ENCODE results near the gene DMKN. TPM values are rescaled to one million over a fixed set of nuclear protein-coding genes. Genes with fewer than 3 reads are reported as not detected.
A peak's percentile ranks its signal among the peaks of the same experiment; 100 is the strongest.

DMKN gene
- total RNA-seq, 1 donor from 2014 or later, result 25.7 TPM

DNA sequence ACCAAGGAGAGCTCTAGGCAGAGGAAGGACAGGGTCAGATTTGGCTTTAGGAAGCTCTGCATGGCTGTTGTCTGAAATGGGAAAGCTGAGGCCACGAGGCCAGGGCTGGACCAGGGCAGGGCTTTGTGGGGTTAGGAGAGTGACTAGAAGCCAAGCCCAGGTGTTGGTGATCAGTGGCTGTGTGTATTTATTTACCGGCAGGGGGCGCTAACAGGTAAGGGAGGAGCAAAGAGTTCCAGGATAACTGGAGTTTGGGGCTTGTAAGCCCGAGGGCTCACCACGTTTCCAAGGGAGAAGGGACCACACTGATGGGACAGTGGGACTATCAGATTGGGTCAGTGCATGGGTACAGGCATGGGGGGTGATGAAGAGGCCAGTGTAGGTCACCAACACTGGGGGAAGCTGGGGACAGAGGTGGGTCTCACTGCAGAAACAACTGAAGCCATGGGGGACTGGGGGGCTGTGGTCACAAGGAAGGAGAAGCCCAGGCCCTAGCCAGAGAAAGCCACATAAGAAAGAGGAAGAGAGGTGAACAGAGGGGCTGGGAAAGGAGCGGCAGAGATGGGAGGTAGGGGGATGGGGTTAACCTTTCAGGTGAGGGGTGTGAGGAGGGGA lies 35.8 kb upstream of the DMKN start:
- peak; percentile 87 for DNase-seq

DNA sequence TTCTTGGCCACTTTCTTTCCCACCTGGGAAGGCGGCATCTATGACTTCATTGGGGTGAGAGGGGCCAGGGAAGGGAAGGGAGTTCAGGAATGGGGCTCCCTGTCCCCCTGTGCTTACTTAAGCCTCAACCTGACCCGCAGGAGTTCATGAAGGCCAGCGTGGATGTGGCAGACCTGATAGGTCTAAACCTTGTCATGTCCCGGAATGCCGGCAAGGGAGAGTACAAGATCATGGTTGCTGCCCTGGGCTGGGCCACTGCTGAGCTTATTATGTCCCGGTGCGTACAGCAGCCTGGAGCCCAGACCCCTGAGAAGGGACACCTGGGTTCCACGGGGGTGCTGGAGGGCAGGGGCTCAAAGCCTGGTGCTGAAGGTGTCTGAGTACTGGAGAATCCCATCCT lies 33.1 kb upstream of the DMKN start:
- no peak for DNase-seq

DNA sequence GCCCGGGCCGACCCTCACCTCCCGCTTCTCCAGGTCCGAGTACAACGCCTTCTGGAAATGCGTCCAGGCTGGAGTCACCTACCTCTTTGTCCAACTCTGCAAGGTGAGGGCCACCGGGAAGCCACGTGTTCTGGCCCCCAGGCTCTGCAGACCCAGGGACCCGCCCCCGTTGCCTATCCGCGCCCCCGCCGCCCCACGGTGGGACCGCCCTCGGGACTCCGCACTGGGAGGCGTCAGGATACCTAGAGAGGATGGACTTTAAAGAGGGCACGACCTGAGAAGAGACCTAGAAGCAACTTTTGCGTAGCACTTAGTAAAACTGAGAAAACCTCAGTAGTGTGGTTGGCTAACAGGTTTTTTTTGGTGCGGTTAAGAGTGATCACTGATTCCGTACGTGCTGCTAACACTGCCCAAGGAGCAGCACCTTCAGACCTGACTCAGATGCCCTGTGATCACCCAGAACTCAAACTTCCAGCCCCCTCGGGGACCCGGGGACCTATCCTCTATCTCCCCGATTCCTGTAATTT lies 32.5 kb upstream of the DMKN start:
- DNase-seq, result peak; percentile 25

DNA sequence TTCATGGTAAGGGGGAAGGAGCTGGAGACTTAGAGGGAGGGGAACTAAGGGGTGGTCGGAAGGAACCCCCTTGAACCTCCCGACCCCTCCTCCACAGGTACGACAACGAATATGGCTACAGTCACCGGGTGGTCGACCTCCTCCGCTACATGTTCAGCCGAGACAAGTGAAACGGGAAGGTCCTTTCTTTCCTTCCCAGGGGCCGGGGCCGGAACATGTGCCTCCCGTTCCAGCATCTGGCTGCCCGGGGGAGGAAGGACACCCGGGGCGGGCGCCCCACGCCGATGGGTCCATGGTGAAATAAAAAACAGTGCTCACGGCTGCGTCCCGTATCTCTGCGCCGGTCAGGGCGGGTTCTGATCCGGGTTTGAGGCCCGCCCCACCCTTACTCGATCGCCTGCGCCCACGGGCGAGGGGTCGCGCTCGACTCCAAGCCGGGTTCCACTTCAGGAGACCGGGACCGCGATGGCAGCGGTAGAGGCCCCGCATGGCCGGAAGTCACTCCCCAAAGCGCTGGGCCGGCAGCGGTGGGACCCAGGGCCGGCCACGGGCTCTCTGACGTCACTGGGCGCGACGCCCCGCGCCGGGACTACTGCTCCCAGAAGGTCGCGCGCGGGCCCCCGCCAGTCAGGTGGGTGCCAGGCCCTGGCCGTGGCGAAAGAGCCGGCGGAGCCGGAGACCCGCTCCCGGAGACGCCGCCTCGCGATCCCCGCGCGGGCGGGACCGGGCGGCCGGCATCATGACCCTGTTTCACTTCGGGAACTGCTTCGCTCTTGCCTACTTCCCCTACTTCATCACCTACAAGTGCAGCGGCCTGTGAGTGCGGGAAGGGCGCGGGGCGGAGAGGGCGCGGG lies 31.8 kb upstream of the DMKN start, which contains the start of gene TMEM147:
Gene TMEM147 (plus strand): TSS at position 626 of the 854 bp plus-strand sequence. CDS start 114 bp downstream, at position 740.
- peak; percentile 94 for DNase-seq

DNA sequence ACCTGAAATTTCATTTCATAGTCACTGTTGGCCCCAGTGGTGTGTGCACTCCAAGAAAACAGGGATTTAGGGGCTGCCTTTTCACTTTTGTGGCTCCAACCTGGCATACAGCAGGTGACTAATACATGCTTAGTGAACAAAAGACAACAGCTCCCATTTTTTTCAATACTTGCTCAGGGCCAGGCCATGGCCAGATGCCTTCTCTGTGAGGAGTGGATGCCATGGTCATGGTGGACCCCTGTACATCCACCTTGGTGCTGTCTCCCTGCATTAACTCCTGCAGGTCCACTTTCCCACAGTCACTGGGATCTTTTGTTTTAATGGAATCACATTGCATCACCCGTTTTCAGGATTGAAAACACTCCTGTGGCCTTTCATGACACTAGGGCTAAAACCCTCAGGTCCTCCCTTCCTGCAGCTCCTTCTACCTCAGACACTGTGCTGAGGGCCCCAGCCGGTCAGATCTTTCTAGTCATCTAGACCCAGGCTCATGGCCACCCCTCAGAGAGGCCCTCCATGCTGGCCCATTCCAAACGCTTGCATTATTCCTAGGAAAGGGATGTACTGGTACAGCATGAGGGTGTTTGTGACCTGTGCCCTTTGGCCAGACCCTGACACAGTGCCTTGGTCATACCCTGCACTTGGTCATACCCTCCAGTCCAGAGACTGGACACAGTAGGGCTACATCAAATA lies 30.8 kb upstream of the DMKN start:
- no peak for DNase-seq

DNA sequence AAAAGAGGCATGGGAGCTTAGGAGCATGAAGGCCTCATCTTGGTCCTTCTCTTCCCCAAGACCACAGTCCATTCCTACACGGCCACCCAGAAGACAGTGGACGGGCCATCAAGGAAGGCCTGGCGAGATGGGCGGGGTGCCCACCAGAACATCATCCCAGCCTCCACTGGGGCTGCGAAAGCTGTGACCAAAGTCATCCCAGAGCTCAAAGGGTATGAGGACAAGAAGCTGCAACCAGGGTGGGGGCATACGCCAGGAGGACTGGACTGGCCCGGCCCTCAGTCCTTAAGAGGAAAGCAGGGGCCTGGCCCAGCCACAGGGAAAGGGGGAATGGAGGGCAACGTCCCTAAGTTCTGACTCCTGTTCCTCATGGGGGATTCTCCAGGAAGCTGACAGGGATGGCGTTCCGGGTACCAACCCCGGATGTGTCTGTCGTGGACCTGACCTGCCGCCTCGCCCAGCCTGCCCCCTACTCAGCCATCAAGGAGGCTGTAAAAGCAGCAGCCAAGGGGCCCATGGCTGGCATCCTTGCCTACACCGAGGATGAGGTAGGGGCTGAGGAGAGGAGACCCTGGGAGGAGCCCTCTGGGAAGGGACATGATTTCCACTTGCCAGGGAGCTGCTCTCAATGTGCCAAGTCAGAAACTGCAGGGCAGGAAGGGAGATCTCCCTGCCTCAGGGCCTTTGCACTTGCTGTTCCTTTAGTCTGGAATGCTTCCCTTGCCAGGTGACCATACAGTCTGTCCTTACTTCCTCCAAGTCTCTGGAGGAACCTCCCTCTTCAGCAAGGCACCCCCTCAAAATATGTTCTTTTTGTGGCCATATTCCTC lies 30.0 kb upstream of the DMKN start:
- no peak for DNase-seq

DNA sequence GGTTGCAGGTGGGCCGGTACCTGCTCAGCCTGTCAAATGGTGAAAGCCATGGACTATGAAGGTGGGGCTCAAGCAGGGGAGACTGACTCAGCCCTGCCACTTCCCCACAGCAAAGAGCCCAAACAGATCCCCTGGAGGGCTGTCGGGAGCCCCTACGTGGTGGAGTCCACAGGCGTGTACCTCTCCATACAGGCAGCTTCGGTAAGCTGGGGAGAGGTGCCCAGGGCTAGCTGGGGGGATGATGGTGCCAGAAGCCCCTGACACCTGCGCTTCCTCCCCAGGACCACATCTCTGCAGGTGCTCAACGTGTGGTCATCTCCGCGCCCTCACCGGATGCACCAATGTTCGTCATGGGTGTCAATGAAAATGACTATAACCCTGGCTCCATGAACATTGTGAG lies 28.8 kb upstream of the DMKN start:
- no peak for DNase-seq

DNA sequence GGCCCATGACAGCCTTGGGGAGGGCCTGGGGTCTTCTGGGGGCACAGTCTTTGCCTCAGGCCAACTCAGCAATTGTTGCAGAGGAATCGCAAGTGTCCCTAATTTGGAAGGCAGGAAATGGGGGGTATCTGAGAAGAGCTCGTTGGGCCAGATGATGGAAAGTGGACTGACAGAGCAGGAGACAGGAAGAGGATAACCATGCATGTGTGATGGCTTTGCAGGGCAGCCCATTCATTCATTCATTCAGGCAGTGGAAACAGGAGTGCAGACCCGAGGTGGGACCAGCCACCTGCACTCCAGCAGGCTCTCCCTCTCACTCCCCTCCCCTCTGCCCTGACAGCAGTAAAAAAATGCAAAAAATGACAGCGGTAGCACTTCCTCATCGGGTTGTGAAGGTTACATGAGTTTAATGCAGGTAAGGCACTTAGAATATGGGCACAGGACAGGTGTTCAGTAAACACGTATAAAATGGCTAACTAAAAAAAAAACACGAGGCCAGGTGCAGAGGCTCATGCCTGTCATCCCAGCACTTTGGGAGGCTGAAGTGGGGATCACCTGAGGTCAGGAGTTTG lies 27.0 kb upstream of the DMKN start:
- no peak for DNase-seq

DNA sequence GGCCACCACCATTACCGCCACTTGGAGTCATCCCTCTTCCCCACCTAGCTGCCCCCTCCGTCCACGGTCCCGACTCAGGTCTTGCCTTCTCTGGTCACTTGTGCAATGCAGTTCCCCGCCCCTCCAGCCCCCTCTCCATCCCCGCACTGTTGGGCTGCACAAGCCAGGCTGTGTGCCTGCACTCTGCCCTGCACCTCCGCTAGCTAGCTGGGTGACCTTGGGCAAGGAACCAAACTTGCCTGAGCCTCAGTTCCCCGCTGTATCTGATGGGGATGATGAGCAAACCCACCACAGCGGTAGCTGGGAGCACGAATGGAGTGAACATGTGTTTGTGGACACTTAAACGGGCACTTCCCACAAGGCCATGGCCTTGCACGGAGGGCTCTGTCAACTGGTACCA lies 26.4 kb upstream of the DMKN start:
- no peak for DNase-seq

DNA sequence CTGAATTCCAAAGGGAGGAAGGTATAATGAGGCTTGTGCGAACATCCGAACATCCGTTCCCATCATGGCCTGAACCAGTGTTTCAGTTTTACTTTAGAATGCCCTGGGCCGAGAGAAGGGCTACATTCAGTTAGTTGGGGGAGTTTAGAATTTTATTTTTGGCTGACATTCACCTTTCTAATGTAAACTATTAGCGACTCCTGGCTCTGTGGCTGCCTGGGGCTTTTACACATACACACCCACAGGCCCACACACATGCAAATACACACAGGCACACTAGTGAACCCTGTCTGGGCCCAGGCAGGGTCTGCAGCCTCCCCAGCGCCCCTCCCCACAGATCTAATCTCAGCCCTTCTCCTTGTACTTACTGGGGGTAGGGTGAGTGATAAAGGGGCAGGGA lies 25.9 kb upstream of the DMKN start:
- no peak for DNase-seq

DNA sequence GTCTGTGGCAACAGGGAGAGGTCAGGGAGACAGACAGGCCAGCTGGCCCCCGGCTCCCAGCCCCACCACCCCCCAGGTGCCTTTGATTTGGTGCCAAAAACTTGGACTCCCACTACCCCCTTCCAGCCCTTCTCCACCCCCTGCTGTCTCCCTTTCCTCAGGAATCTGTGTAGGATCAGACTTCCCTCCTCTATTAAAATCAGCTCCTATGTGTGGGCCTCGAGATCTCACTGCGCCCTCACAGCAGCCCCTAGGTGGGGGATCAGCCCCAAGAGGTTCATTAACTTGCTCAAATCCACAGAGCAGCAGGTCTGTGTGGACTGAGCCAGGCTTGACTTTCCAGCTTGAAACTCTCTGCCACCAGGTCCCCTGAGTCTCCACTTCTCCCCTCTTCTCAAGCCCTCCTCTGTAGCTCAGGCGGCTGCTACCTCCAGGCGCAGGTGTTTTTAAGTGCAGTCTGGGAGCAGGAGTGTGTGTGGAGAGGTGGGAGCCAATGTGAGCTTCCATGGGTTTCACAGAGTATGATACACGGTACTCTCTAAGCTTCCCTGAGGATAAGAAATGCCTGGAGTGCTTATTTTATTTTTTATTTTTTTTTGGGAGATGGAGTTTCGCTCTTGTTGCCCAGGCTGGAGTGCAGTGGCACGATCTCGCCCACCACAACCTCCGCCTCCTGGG lies 21.5 kb upstream of the DMKN start:
- no peak for DNase-seq

DNA sequence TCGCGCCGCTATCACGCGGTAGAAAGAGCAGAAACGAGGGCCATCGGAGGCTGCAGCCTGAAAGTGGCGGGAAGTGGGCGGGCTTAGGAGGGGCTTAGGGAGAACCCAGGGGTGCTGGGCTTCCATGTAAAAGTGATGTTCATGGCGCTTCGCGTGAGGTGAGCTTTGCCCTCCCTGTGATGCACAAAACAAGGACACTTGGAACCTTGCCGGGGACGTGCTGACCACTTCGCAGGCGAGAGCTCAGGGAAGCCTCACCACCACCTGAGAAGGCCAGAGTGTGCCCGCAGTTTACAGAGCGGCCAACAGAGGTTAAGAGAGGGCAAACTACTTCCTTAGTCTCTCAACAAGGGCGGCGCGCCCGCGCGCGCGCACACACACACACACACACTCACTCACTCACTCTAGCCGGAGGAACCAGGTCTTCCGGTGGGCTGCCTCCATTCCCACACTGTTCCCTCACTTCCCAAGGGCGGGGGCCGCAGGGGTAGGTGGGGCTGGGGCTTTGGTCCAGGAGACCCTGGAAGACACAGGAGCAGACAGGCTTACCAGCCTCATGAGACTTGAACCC lies 20.5 kb upstream of the DMKN start:
- no peak for DNase-seq

DNA sequence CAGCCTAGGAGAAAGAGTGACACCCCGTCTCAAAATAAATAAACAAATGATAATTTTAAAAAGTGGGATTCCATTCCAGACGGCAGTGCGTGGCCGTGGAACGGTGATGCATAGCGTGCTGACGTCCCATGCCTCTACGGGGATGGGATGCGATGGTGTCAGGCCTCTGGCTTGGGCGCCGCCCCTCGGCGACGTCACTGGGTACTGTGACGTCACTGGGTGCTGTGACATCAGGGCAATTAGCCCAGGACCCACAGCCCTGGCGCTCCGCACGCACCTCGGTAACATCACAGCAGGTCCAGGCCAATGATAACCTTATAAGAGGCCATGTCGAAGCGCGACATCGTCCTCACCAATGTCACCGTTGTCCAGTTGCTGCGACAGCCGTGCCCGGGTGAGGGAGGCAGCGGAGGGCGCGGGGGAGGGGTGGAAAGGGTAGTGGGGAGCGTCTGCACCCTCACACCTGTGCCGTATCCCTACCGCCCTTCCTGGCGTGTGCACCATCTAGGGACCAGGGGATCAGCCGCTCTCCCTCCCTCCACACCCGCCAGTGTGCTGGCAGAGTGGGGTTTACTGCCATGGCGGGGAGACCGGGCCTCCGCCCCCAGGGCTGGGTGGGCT lies 19.9 kb upstream of the DMKN start, which contains the start of gene GAPDHS:
Gene GAPDHS (plus strand): TSS at position 256 of the 621 bp plus-strand sequence. CDS start 72 bp downstream, at position 328.
- no peak for DNase-seq

DNA sequence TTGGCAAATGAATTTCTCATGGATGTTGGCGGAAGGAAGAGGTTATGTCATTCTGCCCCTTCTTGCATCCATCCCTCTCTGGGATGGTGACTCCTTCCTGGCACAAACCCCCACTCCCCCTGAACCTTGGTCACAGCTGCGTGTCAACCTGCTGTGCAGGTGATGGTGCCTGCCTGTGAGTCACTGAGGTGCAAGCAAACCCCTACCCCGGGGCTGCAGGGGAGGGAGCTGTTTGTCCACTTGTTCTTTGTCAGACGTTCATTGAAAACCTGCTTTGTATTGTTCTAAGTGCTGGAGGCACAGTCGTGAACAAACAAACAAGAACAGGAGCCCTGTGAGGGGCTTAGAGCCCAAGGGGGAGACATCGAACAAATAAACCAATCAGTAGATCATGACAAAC lies 17.8 kb upstream of the DMKN start:
- DNase-seq, result no peak

DNA sequence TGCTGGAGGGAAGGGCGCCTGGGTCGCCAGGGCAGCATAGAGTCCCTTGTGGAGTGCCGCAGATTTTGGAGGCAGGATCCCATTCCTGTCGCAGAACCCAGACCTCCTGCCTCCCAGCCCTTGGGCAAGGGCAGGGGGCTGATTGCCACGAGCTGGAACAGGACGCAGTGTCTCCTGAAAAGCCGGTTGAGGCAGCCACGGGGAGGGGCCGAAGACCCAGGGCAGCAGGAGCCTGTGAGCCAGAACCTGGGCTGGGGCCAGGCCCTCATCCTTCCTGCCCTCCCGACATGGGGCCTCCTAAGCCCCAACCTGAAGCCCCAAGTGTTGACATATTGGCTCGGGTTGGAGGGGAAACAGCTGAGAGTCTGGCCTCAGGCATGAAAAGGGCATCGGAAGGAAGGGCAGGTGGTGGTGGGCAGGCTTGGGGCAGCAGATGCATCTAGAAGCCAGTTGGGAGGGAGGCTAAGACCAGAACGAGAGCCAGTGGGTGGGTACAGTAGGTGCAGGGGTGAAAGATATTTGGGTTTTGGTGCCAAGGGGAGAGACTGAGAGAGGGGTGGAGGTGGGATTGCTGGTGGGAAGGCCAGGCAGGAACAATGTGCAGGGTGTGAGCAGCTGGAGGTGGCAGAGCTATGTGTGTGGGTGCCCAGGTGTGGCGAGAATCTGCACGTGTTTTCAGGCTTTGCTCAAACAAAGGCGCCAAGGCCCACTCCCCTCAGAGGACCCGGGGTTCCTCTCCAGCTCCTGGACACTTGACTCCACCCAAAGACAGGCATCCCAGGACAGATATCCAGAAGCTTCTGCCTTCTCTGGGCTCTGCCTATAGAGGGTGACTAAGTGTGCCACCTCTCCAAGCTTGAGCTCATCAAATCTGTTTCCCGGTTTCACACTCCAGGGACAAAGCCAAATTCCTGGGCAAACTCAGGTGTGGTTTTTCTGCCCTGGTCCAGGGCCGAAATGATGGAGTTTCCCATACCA lies 16.1 kb upstream of the DMKN start:
- no peak for DNase-seq

DNA sequence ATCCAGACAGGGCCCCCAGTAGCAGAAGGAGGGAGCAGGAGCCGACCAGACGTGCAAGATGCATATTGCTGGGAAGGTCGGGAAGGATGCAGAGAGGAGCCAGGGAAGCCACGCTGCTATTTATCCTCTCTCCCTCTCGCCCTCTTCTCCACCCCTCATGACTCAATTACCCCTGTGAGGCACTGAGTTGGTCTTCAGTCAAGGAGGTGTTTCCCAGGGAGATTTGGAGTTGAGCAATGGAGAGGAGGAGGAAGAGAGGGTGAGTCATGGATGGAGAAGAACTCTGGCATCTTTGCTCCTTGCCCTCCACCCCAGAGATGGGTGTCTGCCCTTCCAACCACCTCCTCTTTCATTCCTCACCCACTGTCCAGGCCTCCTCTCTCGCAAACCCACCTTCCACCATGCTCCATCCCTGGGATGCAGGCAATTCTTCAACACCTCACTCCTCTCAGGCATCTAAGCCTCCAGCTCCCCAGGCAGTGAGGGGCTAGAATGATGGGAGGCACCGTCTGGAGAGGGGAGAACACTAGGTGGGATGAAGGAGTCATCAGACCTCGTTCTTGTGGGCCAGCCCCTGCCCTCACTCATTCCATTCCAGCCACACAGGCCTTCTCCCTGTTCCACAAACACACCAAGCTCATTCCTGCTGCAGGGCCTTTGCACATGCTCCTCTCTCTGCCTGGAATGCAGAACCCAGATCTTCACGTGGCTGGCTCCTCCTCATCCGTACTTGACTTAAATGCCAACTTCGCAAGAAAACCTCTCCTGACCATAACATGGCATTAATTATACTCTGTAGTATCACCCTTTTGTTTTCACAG lies 15.0 kb upstream of the DMKN start, which contains the start of gene SBSN:
Gene SBSN (minus strand): TSS at position 94 of the 821 bp plus-strand sequence. CDS start 30 bp downstream, at position 64.
- no peak for DNase-seq

DNA sequence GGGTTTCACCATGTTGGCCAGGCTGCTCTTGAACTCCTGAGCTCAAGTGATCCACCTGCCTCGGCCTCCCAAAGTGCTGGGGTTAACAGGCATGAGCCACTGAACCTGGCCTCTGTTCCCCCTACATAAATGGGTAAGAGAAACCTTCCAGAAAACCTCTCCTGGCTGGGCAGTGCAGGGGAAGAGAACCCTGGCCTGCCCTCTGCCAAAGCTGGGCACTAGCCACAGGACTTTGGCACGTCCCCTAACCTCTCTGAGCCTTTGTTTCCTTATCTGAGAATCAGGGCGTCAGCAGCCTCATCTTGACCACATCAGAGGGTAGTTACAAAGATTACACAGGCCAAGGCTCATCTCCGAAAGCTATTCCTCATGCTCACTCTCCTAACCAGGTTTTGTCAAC lies 12.4 kb upstream of the DMKN start:
- no peak for DNase-seq

All from tongue (tissue), 2 donors.